Stomach (tissue), 9 donors: Measurements from ENCODE around the gene DMC1. TPM values are rescaled to one million over a fixed set of nuclear protein-coding genes. Genes with fewer than 3 reads are reported as not detected.

ENCODE experiments used
- DNase-seq, 2 donors: peaks; one replicate each; pipeline versions ENCODE4 v3.0.0 to v3.0.0-alpha.2; 2013 to 2019
- H3K27ac ChIP-seq, 5 donors: fragments of 200-600 bp in 4 of 5; sonication (generic) in 4 of 5; one replicate each; pipeline ENCODE4 v1.5.1; 2013 to 2019; ENCODE audit warnings: mild to moderate bottlenecking in 1 of 5, moderate library complexity in 1 of 5
- H3K27me3 ChIP-seq, 3 donors: fragments of 200-600 bp; sonication (generic); one replicate each; pipeline ENCODE4 v1.5.1; 2017 to 2019; ENCODE audit warnings: mixed run types in 1 of 3
- H3K36me3 ChIP-seq, 4 donors: fragments of 200-600 bp; sonication (generic); 1 replicate in 3 of 4; 2 replicates in 1 of 4; pipeline ENCODE4 v1.5.1; 2016 to 2019
- H3K4me1 ChIP-seq, 4 donors: fragments of 200-600 bp; sonication (generic); one replicate each; pipeline ENCODE4 v1.5.1; 2016 to 2019
- H3K4me3 ChIP-seq, 4 donors: fragments of 200-600 bp; sonication (generic) in 3 of 4; one replicate each; pipeline ENCODE4 v1.5.1; 2016 to 2019; ENCODE audit warnings: mild to moderate bottlenecking in 1 of 4
- H3K9me3 ChIP-seq, 4 donors: fragments of 200-600 bp; sonication (generic); one replicate each; pipeline ENCODE4 v1.5.1; 2016 to 2019
- CTCF ChIP-seq, 7 experiments: fragments of 450-650 bp in 4 of 7; fragments of 200-600 bp in 3 of 7; sonication (generic) in 3 of 7; IDR thresholded peaks; one replicate each; pipeline ENCODE4 v1.5.1; 2016 to 2019; ENCODE audit warnings: antibody characterized with exemption in 7 of 7, control low read depth in 2 of 7, mild to moderate bottlenecking in 1 of 7
- EP300 ChIP-seq: sonication (generic); formaldehyde crosslinking; IDR thresholded peaks from one replicate; pipeline ENCODE4 v1.6.1; 2017; ENCODE audit warnings: antibody characterized with exemption
- POLR2A ChIP-seq, 4 donors: fragments of 450-650 bp; IDR thresholded peaks; one replicate each; pipeline ENCODE4 v1.6.1; 2016; ENCODE audit warnings: antibody characterized with exemption in 4 of 4, control low read depth in 2 of 4, mild to moderate bottlenecking in 1 of 4, moderate library complexity in 1 of 4
- POLR2AphosphoS5 ChIP-seq, 3 donors: sonication (generic); formaldehyde crosslinking; IDR thresholded peaks; one replicate each; pipeline ENCODE4 v1.6.1; 2016; ENCODE audit warnings: antibody characterized with exemption in 3 of 3
- WGBS, 5 donors: extraction: QIAGEN DNeasy Blood & Tissue Kit in 3 of 5; methylation state at CpG; one replicate each; pipeline versions ENCODE4 v1.1.5 to v1.1.7; 2013 to 2018; 5-methylcytosine and 5-hydroxymethylcytosine counted together
- intact Hi-C: fragments of 100-400 bp; cut with DNase I; formaldehyde crosslinking; loops from one replicate; pipeline ENCODE4 v1.15.1; 2023; ENCODE audit warnings: low total_unique reads
- polyA plus RNA-seq, 3 donors: library from polyadenylated mRNA; stranded (reverse); fragments of 200-250 nt; gene quantifications; one replicate each; pipeline ENCODE4 v1.2.3, GENCODE V29; 2013
- total RNA-seq, 5 donors: library from RNA; depleted of rRNA; stranded (reverse); fragments of >200 nt; gene quantifications; one replicate each; pipeline versions ENCODE4 v1.1.0 to v1.2.3, GENCODE V29; 2014 to 2016
- donor health status: healthy with polysubstance abuse.
- donor health status: Bipolar disorder and iron deficiency.
- donor health status: healthy.

DMC1 gene
- total and polyA plus RNA-seq, 8 donors, result 0.37 to 10.1 (median 0.45) TPM; not detected in 4

GRCh38 chr22:38570779-38571364, 889 bp upstream of the DMC1 start:
- Histone ChIP-seq H3K27ac (peak overlapping the region; percentile 58 to 88 (median 77)), H3K36me3 (no peaks in the 10 kb centered on the region), H3K4me1 (peaks cover 5 to 21% (median 18%) of the 10 kb centered on the region in 4 donors), H3K27me3 (no peaks in the 10 kb centered on the region), H3K4me3 (peak overlapping the region; percentile 61 to 74 (median 70)), H3K9me3 (no peaks in the 10 kb centered on the region)
- TF ChIP-seq POLR2A (IDR thresholded peaks at IDR 0.05) (no peak), CTCF (IDR thresholded peaks at IDR 0.05) (no peak), POLR2AphosphoS5 (IDR thresholded peaks at IDR 0.05) (no peak), EP300 (no peak)
- DNase-seq, result peak in 1 of 2 donors; percentile 31
- 1 to 5% (median 2%) methylated on average over 14 of the region's 14 CpGs for WGBS, 5 donors
- intact Hi-C loops, result no loop called here

GRCh38 chr22:38569181-38569971, 607 bp downstream of the DMC1 start:
- no peaks in the 10 kb centered on the region for H3K9me3 ChIP-seq
- TF ChIP-seq EP300 (no peak), POLR2A (IDR thresholded peaks at IDR 0.05) (no peak), CTCF (IDR thresholded peaks at IDR 0.05) (no peak), POLR2AphosphoS5 (IDR thresholded peaks at IDR 0.05) (no peak)
- DNase-seq, result peak in 1 of 2 donors; percentile 35
- no peaks in the 10 kb centered on the region for H3K36me3 ChIP-seq
- peak overlapping the region in 4 of 5 donors; percentile 62 to 88 (median 76) for H3K27ac ChIP-seq
- H3K4me3 ChIP-seq, result peak overlapping the region; percentile 61 to 74 (median 70)
- 30 to 38% (median 31%) methylated on average over 31 to 32 of the region's 32 CpGs for WGBS, 5 donors
- no peaks in the 10 kb centered on the region for H3K27me3 ChIP-seq
- peaks cover 5 to 21% (median 18%) of the 10 kb centered on the region in 4 donors for H3K4me1 ChIP-seq
- intact Hi-C loops, result no loop called here

GRCh38 chr22:38567531-38568285, 2.3 kb downstream of the DMC1 start:
- H3K9me3 ChIP-seq, result no peaks in the 10 kb centered on the region
- H3K4me3 ChIP-seq, result no peak overlapping the region
- 66 to 79% (median 74%) methylated on average over 7 of the region's 7 CpGs for WGBS, 5 donors
- no peaks in the 10 kb centered on the region for H3K27me3 ChIP-seq
- no peak for DNase-seq
- intact Hi-C loops, result no loop called here
- TF ChIP-seq POLR2AphosphoS5 (IDR thresholded peaks at IDR 0.05) (no peak), CTCF (IDR thresholded peaks at IDR 0.05) (no peak), EP300 (no peak), POLR2A (IDR thresholded peaks at IDR 0.05) (no peak)
- no peak overlapping the region for H3K27ac ChIP-seq
- no peaks in the 10 kb centered on the region for H3K36me3 ChIP-seq
- H3K4me1 ChIP-seq, result peaks cover 5 to 21% (median 18%) of the 10 kb centered on the region in 4 donors
